NCI-H774 (cell line): ENCODE measurements around the gene APLF.
"Not testable (repeated sequence)": the region's sequence is repeated elsewhere in the genome, so short reads cannot be mapped to it uniquely, and the experiment has no call there.

ENCODE experiments used
- DNase-seq: peaks from one replicate; lab custom pipeline; 2025; lab: John Stamatoyannopoulos, UW

The APLF gene

GRCh38 chr2:68441179-68441993 lies 26.0 kb upstream of the APLF start:
- peak; percentile 82 for DNase-seq

- no peak for DNase-seq
Measured at GRCh38 chr2:68441994-68442322, 25.4 kb upstream of the APLF start.

DNA sequence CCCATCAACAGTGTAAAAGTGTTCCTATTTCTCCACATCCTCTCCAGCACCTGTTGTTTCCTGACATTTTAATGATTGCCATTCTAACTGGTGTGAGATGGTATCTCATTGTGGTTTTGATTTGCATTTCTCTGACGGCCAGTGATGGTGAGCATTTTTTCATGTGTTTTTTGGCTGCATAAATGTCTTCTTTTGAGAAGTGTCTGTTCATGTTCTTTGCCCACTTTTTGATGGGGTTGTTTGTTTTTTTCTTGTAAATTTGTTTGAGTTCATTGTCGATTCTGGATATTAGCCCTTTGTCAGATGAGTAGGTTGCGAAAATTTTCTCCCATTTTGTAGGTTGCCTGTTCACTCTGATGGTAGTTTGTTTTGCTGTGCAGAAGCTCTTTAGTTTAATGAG lies 21.0 kb upstream of the APLF start:
- not testable (repeated sequence) for DNase-seq

GRCh38 chr2:68447118-68447517 lies 20.3 kb upstream of the APLF start:
- no peak for DNase-seq

DNA sequence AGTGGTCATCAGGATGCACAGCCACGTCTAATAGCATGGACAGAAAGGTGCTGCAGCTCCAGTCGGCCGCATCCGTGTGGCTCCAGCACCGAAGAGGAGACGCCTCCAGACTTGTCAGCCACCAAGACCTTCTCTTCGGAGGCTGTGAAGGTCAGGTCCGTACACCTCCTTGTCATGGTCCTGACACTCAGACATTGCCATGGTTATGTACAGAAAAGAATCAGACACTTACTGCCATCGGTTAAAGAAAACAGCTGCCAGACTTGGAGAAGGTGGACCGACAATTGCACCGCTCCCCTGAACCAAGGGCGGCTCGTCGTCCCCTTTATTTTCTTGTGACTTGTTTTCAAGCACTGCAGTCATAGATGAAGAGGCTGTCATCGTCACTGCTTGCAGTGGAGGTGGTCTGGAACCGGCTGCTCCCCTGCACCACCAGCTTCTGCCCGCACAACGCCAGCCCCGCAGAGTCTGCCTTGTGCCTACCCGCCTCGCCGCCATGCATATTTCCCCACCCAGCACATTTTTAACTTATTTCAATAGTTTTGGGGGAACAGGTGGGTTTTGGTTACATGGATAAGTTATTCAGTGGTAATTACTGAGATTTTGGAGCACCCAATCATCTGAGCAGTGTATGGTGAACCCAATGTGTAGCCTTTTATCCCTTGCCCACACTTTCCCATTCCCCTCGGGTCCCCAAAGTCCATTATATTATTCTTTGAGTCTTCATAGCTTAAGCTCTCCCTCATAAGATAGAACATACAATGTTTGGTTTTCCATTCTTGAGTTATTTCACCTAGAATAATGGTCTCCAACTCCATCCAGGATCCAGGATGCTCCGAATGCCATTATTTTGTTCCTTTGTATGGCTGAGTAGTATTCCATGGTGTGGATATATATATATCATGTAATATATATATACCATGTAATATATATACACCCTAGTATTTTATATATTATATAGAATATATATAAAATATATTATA lies 18.4 kb upstream of the APLF start:
- DNase-seq, result no peak

- DNase-seq, result no peak
Measured at GRCh38 chr2:68452158-68452900, 15.1 kb upstream of the APLF start.

- no peak for DNase-seq
Measured at GRCh38 chr2:68453761-68454360, 13.5 kb upstream of the APLF start.

DNA sequence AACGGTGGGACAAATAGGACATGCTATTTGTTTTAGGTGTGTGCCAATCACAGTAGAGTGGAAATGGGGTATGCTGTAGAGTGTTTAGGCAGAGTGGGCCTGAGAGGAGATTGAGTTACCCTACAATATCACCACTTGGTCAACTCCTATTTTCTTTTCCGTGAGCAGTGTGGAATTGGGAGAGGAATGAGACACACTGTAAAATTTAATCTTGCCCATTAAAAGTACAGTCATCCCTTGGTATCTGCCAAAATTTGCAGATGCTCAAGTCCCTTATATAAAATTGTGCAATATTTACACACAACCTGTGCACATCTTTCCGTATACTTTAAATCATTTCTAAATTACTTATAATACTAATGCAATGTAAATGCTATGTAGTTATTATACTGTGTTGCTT lies 12.7 kb upstream of the APLF start:
- no peak for DNase-seq

DNA sequence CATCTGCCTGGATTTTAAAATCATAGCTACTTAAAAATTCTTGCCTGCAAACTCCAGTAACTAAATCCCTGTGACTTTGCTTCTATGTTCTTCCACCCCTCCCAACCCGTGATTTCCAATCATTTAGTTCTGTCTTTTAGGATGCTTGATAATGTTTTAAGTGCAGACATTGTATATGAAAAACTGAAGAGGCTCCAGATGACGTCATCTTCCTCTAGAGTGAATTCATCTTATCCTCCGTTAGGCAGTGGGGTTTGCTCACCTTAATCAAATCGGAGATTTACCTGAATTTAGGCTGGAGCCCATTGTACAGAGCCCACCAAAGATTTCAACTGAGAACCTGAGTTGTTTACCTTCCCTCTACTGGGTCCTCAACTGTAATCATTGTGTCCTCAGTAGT lies 11.2 kb upstream of the APLF start:
- DNase-seq, result no peak

DNA sequence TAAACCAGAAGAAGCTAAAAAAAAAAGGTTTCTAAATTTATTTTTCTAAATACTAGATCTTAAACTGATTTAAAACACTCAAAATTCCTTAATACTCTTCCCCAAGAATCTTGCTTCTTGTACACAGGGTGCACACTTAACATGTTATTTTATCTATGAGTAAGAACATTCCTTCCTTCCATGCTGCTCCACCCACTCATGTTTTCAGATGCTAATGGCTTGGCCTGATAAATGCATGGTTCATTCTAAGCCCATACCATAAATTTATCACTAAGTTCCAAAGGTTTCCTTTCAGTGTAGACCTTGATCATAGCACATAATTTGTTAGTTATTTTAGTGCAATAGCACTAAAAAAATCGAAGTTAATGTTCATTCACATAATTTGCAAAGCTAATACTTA lies 8.4 kb upstream of the APLF start:
- DNase-seq, result no peak

GRCh38 chr2:68463287-68463877 lies 4.0 kb upstream of the APLF start:
- DNase-seq, result peak; percentile 29

- no peak for DNase-seq
Measured at GRCh38 chr2:68464651-68465050, 2.7 kb upstream of the APLF start.

DNA sequence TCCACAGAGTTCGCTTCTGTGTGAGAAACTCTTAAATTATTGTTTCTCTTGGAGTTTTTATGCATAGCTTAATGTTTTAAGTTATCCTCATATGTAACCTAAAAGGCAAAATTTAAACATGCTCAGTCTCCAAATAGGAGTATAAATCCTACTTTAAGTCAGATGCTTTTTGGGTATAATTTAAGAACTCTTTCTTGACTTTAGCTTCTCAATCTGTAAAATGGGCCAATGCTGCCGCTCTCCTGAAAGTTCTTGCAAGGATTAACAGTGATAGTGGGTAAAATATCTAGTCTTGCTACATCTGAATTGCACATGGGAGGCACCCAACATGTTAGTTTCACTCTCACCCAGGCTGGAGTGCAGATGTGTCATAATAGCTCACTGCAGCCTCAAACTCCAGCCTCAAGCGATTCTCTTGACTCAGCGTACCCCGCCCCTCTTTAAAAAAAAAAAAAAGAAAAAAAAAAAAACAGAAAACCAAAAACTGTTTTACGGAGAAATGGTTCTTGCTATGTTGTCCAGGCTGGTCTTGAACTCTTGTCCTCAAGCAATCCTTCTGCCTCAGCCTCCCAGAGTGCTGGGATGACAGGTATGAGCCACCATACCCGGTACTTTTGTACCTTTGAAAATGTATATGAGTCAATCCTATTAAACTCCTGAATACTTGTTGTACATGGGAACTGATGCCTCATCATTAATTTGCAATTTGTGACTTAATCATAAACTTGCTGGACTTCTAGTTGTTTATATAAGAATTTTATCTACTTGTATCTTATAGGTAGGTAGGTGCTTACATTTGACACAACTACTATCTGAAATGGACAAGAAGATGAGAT lies 2.1 kb upstream of the APLF start:
- DNase-seq, result no peak

GRCh38 chr2:68466361-68466777 lies 1.0 kb upstream of the APLF start:
- DNase-seq, result no peak

DNA sequence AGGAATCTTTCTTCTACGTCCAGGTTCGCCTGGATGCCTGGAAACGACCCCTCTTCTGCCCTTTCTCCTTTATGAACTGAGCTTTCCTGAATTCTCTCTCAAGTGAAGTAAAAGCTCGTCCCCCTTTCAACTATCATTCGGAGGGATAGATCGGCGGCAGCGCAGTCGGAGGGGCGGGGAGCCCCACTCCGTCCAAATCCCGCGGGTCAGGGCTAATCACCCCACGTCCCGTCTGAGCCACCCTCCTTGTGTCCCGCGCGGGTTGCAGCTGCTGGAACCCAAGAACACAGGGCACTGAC lies 658 bp upstream of the APLF start:
- no peak for DNase-seq

DNA sequence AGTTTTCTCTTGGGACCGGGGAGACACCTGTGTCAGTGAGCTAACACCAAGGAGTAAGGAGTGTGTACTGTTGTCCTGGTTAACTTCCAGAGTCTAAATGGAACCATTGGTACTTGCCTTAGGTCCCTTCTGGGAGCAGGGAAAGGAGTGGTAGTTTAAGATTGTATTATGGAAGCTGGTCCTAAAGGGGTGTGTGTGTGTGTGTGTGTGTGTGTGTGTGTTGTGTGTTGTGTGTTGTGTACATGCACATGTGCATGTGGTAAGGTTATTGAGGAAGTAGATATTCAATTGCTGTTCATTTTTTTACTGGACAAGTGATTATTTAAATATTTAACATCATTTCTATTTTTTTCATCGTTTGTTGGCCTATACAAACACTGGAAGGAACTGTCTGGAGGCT lies 1.4 kb downstream of the APLF start:
- DNase-seq, result no peak

DNA sequence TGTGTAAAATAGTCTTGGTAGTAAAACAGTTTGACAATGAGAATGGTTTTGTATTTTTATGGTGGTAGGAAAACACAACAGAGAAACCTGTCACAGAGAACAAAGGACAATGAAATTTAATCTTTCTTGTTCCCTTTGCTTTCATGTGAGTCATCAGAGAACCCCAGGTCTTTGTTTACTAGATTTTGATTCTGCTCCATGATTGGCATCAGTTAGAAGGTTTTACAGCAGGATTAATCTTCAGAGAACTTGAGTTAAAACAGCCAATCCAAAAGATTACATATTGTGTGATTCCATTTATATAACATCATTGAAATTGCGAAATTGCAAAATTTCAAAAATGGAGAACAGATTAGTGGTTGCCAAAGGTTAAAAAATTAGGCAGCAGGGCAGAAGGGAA lies 2.5 kb downstream of the APLF start:
- no peak for DNase-seq

DNA sequence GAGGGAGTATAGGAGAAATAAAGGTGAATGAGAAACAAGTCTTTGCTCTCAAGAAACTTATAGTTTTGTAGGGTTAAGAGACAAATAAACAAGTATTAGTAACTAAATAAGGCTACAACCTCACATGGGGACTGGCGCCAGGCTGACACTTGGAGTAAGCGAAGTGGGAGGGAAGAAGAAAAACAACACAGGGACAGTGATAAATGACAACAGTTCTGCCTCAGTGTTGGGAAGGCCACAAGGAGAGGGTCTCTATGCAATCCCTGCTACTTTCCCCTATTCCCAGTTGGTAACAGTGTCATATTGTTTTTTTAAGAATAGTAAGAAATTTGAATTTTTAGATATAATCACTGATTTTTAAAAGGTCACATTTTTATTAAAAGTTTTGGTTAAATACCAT lies 4.0 kb downstream of the APLF start:
- no peak for DNase-seq

GRCh38 chr2:68472796-68473414 lies 5.5 kb downstream of the APLF start:
- DNase-seq, result no peak

GRCh38 chr2:68475110-68475509 lies 7.7 kb downstream of the APLF start:
- no peak for DNase-seq

- DNase-seq, result no peak
Measured at GRCh38 chr2:68475576-68475975, 8.2 kb downstream of the APLF start.
